WTC11 (cell line): ENCODE data around the gene PKP1. TPM values are rescaled to one million over a fixed set of nuclear protein-coding genes. Genes with fewer than 3 reads are reported as not detected.
A peak's percentile ranks its signal among the peaks of the same experiment; 100 is the strongest.

Experiments used
- ATAC-seq: fragments of 200-7000 bp; cut with Tn5 transposase; 2 replicates; pipeline ENCODE4 v1.10.0; 2021; ENCODE audit warnings: mild to moderate bottlenecking, moderate library complexity
- CTCF ChIA-PET: fragments of 300-600 bp; sonication (Branson Sonifier 250); formaldehyde crosslinking; loops from one replicate; lab custom pipeline; 2021; ENCODE audit warnings: antibody characterized with exemption; lab: Charles Lee
- POLR2A ChIA-PET: fragments of 350-600 bp; sonication (Branson Sonifier 250); formaldehyde crosslinking; loops from one replicate; lab custom pipeline; 2021; ENCODE audit warnings: antibody characterized with exemption; lab: Charles Lee
- DNase-seq: peaks from one replicate; pipeline ENCODE4 v3.0.0; 2021; ENCODE audit warnings: low spot score
- H3K27ac Mint-ChIP-seq: 2 replicates; pipeline ENCODE4 v1.8.0; 2021; ENCODE audit warnings: mixed read lengths
- H3K27me3 Mint-ChIP-seq: 2 replicates; pipeline ENCODE4 v1.8.0; 2021; ENCODE audit warnings: low read depth, mild to moderate bottlenecking, moderate library complexity, mixed read lengths
- H3K36me3 Mint-ChIP-seq: 2 replicates; pipeline ENCODE4 v1.8.0; 2021; ENCODE audit warnings: mixed read lengths
- H3K4me1 Mint-ChIP-seq: 2 replicates; pipeline ENCODE4 v1.8.0; 2022; ENCODE audit warnings: mixed read lengths
- H3K4me3 Mint-ChIP-seq: 2 replicates; pipeline ENCODE4 v1.8.0; 2021; ENCODE audit warnings: mild to moderate bottlenecking, moderate library complexity, mixed read lengths
- H3K9me3 Mint-ChIP-seq: 2 replicates; pipeline ENCODE4 v1.8.0; 2021; ENCODE audit warnings: mixed read lengths
- CREM ChIP-seq: sonication (generic); formaldehyde crosslinking; IDR thresholded peaks from 2 replicates; pipeline ENCODE4 v1.8.1; 2022; ENCODE audit warnings: mild to moderate bottlenecking, missing genetic modification reagents, moderate library complexity
- ESRRA ChIP-seq: sonication (generic); formaldehyde crosslinking; IDR thresholded peaks from 2 replicates; pipeline ENCODE4 v1.8.1; 2022; ENCODE audit warnings: mild to moderate bottlenecking, missing genetic modification reagents, borderline replicate concordance
- FOXK1 ChIP-seq: sonication (generic); formaldehyde crosslinking; IDR thresholded peaks from 2 replicates; pipeline ENCODE4 v1.8.0; 2022; ENCODE audit warnings: mild to moderate bottlenecking, moderate library complexity, missing genetic modification reagents
- GTF2I ChIP-seq: fragments of 250-450 bp; sonication (Bioruptor Pico); conservative IDR thresholded peaks from 2 replicates; pipeline ENCODE4 v1.4.0; 2021; ENCODE audit warnings: mild to moderate bottlenecking
- HMGA2 ChIP-seq: fragments of 250-450 bp; sonication (Bioruptor Pico); IDR thresholded peaks from 2 replicates; pipeline ENCODE4 v1.4.0; 2021; ENCODE audit warnings: mild to moderate bottlenecking, moderate library complexity
- IRF2 ChIP-seq: sonication (generic); formaldehyde crosslinking; IDR thresholded peaks from 2 replicates; pipeline ENCODE4 v1.8.0; 2022; ENCODE audit warnings: low read depth, missing genetic modification reagents, borderline replicate concordance
- NR1H2 ChIP-seq: sonication (generic); formaldehyde crosslinking; IDR thresholded peaks from 2 replicates; pipeline ENCODE4 v1.9.0; 2021; ENCODE audit warnings: mild to moderate bottlenecking, moderate library complexity, missing genetic modification reagents
- PRRX2 ChIP-seq: fragments of 250-450 bp; sonication (Bioruptor Pico); IDR thresholded peaks from 2 replicates; pipeline ENCODE4 v1.8.0; 2021; ENCODE audit warnings: mild to moderate bottlenecking
- total RNA-seq: library from RNA; stranded (reverse); gene quantifications from 3 replicates; pipeline ENCODE4 v1.2.3, GENCODE V29; 2021
- TF ChIP-seq, protein P1 (sequence below): sonication (generic); formaldehyde crosslinking; IDR thresholded peaks from 2 replicates; pipeline ENCODE4 v1.8.0; 2023; ENCODE audit warnings: missing genetic modification reagents, mild to moderate bottlenecking, borderline replicate concordance
- TF ChIP-seq, protein P2 (sequence below): sonication (generic); formaldehyde crosslinking; IDR thresholded peaks from 2 replicates; pipeline ENCODE4 v1.8.1; 2022; ENCODE audit warnings: missing genetic modification reagents, borderline replicate concordance
- TF ChIP-seq, protein P3 (sequence below): fragments of 250-450 bp; sonication (Bioruptor Pico); IDR thresholded peaks from 2 replicates; pipeline ENCODE4 v1.9.0; 2021; ENCODE audit warnings: mild to moderate bottlenecking
- TF ChIP-seq, protein P4 (sequence below): sonication (generic); formaldehyde crosslinking; IDR thresholded peaks from 2 replicates; pipeline ENCODE4 v1.8.1; 2023; ENCODE audit warnings: mild to moderate bottlenecking, missing genetic modification reagents
- TF ChIP-seq, protein P5 (sequence below): sonication (generic); formaldehyde crosslinking; IDR thresholded peaks from 2 replicates; pipeline ENCODE4 v1.8.1; 2022; ENCODE audit warnings: mild to moderate bottlenecking, moderate library complexity, missing genetic modification reagents

Gene PKP1
- total RNA-seq, 1 experiment from 2014 or later: 0.24 TPM

DNA sequence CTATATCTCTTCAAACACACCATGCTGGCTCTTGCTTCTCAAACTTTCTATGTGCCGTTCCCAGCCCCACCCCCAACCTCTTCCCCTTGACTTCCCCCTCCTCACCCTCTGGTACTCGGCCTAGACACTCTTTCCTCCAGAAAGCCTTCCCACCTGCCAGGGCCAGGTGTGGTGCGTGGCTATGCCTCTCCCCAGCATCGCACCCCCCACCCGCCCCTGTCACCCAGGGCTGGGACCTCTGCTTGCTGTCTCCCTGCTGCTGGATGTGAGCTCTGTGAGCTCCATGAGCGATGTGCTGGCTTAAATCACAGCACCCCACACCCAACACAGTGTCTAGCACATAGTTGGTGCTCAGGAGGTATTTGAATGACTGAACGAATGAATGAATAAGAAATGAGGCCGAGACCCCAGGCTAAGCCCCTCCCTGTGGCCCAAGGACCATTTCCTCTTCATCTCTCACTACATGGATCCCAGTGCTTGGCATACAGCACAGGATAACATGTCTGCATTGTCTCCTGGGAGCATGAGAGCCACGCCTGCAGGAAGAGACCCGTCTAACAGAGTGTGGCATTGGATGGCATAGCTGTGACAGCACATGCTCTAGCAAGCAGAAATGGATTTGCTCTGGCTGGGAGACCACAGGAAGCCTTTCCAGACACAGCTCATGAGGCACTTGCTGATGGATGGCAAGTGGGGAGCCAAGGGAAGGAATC is 74.5 kb downstream of the PKP1 start:
- no peak overlapping the region for H3K4me3 Mint-ChIP-seq
- CTCF ChIA-PET: interaction anchor here (1.0 to 7.5 kb wide), 5 partner anchors 11 to 103 kb away, joined by 3 to 175 read pairs (median 8); no protein-coding TSS in a partner anchor

More for the DNA sequence above, 74.5 kb downstream of the PKP1 start:
- POLR2A ChIA-PET: no interaction called here
- no peaks in the 10 kb centered on the region; the same call in 1 of the 2 replicates for H3K27me3 Mint-ChIP-seq
- H3K4me1 Mint-ChIP-seq: peaks cover 26% of the 10 kb centered on the region
- DNase-seq (peak; percentile 4), ATAC-seq (no peak)
- no peaks in the 10 kb centered on the region for H3K36me3 Mint-ChIP-seq
- H3K9me3 Mint-ChIP-seq: no peaks in the 10 kb centered on the region
- H3K27ac Mint-ChIP-seq: no peak overlapping the region
- TF ChIP-seq ESRRA (CRISPR knock-in tag): no peak
- TF ChIP-seq NR1H2 (CRISPR knock-in tag): no peak
- TF ChIP-seq PRRX2: no peak
- no peak for TF ChIP-seq CREM
- no peak for TF ChIP-seq GTF2I (CRISPR knock-in tag)
- TF ChIP-seq, protein P1, sequence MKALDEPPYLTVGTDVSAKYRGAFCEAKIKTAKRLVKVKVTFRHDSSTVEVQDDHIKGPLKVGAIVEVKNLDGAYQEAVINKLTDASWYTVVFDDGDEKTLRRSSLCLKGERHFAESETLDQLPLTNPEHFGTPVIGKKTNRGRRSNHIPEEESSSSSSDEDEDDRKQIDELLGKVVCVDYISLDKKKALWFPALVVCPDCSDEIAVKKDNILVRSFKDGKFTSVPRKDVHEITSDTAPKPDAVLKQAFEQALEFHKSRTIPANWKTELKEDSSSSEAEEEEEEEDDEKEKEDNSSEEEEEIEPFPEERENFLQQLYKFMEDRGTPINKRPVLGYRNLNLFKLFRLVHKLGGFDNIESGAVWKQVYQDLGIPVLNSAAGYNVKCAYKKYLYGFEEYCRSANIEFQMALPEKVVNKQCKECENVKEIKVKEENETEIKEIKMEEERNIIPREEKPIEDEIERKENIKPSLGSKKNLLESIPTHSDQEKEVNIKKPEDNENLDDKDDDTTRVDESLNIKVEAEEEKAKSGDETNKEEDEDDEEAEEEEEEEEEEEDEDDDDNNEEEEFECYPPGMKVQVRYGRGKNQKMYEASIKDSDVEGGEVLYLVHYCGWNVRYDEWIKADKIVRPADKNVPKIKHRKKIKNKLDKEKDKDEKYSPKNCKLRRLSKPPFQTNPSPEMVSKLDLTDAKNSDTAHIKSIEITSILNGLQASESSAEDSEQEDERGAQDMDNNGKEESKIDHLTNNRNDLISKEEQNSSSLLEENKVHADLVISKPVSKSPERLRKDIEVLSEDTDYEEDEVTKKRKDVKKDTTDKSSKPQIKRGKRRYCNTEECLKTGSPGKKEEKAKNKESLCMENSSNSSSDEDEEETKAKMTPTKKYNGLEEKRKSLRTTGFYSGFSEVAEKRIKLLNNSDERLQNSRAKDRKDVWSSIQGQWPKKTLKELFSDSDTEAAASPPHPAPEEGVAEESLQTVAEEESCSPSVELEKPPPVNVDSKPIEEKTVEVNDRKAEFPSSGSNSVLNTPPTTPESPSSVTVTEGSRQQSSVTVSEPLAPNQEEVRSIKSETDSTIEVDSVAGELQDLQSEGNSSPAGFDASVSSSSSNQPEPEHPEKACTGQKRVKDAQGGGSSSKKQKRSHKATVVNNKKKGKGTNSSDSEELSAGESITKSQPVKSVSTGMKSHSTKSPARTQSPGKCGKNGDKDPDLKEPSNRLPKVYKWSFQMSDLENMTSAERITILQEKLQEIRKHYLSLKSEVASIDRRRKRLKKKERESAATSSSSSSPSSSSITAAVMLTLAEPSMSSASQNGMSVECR (CRISPR knock-in tag): no peak
- TF ChIP-seq, protein P2, sequence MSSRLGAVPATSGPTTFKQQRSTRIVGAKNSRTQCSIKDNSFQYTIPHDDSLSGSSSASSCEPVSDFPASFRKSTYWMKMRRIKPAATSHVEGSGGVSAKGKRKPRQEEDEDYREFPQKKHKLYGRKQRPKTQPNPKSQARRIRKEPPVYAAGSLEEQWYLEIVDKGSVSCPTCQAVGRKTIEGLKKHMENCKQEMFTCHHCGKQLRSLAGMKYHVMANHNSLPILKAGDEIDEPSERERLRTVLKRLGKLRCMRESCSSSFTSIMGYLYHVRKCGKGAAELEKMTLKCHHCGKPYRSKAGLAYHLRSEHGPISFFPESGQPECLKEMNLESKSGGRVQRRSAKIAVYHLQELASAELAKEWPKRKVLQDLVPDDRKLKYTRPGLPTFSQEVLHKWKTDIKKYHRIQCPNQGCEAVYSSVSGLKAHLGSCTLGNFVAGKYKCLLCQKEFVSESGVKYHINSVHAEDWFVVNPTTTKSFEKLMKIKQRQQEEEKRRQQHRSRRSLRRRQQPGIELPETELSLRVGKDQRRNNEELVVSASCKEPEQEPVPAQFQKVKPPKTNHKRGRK (CRISPR knock-in tag): no peak
- TF ChIP-seq HMGA2 (CRISPR knock-in tag): no peak
- TF ChIP-seq, protein P3, sequence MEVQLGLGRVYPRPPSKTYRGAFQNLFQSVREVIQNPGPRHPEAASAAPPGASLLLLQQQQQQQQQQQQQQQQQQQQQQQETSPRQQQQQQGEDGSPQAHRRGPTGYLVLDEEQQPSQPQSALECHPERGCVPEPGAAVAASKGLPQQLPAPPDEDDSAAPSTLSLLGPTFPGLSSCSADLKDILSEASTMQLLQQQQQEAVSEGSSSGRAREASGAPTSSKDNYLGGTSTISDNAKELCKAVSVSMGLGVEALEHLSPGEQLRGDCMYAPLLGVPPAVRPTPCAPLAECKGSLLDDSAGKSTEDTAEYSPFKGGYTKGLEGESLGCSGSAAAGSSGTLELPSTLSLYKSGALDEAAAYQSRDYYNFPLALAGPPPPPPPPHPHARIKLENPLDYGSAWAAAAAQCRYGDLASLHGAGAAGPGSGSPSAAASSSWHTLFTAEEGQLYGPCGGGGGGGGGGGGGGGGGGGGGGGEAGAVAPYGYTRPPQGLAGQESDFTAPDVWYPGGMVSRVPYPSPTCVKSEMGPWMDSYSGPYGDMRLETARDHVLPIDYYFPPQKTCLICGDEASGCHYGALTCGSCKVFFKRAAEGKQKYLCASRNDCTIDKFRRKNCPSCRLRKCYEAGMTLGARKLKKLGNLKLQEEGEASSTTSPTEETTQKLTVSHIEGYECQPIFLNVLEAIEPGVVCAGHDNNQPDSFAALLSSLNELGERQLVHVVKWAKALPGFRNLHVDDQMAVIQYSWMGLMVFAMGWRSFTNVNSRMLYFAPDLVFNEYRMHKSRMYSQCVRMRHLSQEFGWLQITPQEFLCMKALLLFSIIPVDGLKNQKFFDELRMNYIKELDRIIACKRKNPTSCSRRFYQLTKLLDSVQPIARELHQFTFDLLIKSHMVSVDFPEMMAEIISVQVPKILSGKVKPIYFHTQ (CRISPR knock-in tag): no peak
- no peak for TF ChIP-seq FOXK1 (CRISPR knock-in tag)
- TF ChIP-seq, protein P4, sequence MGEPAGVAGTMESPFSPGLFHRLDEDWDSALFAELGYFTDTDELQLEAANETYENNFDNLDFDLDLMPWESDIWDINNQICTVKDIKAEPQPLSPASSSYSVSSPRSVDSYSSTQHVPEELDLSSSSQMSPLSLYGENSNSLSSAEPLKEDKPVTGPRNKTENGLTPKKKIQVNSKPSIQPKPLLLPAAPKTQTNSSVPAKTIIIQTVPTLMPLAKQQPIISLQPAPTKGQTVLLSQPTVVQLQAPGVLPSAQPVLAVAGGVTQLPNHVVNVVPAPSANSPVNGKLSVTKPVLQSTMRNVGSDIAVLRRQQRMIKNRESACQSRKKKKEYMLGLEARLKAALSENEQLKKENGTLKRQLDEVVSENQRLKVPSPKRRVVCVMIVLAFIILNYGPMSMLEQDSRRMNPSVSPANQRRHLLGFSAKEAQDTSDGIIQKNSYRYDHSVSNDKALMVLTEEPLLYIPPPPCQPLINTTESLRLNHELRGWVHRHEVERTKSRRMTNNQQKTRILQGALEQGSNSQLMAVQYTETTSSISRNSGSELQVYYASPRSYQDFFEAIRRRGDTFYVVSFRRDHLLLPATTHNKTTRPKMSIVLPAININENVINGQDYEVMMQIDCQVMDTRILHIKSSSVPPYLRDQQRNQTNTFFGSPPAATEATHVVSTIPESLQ: no peak
- TF ChIP-seq IRF2: no peak
- TF ChIP-seq, protein P5, sequence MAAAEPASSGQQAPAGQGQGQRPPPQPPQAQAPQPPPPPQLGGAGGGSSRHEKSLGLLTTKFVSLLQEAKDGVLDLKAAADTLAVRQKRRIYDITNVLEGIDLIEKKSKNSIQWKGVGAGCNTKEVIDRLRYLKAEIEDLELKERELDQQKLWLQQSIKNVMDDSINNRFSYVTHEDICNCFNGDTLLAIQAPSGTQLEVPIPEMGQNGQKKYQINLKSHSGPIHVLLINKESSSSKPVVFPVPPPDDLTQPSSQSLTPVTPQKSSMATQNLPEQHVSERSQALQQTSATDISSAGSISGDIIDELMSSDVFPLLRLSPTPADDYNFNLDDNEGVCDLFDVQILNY (CRISPR knock-in tag): no peak
